HL-60 (cell line): ENCODE results near the gene OAS2.

ENCODE experiments used
- DNase-seq, 2 experiments: peaks; one replicate each; pipeline ENCODE4 v3.0.0-alpha.2; 2010 to 2020; ENCODE audit warnings: low read depth in 1 of 2, low spot score in 1 of 2
- H3K27ac ChIP-seq: fragments of 250-450 bp; sonication (Bioruptor Pico); replicated peaks from 2 replicates; pipeline ENCODE4 v1.5.1; 2020; ENCODE audit warnings: mild to moderate bottlenecking, moderate library complexity
- H3K27me3 ChIP-seq: fragments of 250-450 bp; sonication (Bioruptor Pico); 2 replicates; pipeline ENCODE4 v1.5.1; 2021; ENCODE audit warnings: mild to moderate bottlenecking, moderate library complexity; ENCODE audit not compliant: insufficient read depth, poor library complexity, severe bottlenecking
- H3K4me3 ChIP-seq: replicated peaks from 2 replicates; pipeline ENCODE4 v1.5.1; 2011; ENCODE audit warnings: mild to moderate bottlenecking, control low read depth, low read length; ENCODE audit not compliant: insufficient read depth
- GABPA ChIP-seq: IDR thresholded peaks from 2 replicates; pipeline ENCODE4 v1.6.1; 2012; ENCODE audit warnings: low read depth
- POLR2AphosphoS5 ChIP-seq: IDR thresholded peaks from 2 replicates; pipeline ENCODE4 v1.6.1; 2012; ENCODE audit warnings: low read depth
- SPI1 ChIP-seq: IDR thresholded peaks from 2 replicates; pipeline ENCODE4 v1.6.1; 2012; ENCODE audit warnings: low read depth, mild to moderate bottlenecking, borderline replicate concordance
- long read RNA-seq: library from polyadenylated mRNA; unstranded; transcript quantifications from one replicate; pipeline ENCODE4 v2.0.0, GENCODE V29; 2020
- TF ChIP-seq, protein P1 (sequence below): IDR thresholded peaks from one replicate; pipeline ENCODE4 v1.5.1; 2011; ENCODE audit warnings: low read length, control low read depth, inconsistent platforms; ENCODE audit not compliant: insufficient read depth
- TF ChIP-seq, protein P2 (sequence below): IDR thresholded peaks from 2 replicates; pipeline ENCODE4 v1.6.1; 2012; ENCODE audit warnings: low read depth; ENCODE audit not compliant: insufficient replicate concordance

OAS2 gene, protein sequence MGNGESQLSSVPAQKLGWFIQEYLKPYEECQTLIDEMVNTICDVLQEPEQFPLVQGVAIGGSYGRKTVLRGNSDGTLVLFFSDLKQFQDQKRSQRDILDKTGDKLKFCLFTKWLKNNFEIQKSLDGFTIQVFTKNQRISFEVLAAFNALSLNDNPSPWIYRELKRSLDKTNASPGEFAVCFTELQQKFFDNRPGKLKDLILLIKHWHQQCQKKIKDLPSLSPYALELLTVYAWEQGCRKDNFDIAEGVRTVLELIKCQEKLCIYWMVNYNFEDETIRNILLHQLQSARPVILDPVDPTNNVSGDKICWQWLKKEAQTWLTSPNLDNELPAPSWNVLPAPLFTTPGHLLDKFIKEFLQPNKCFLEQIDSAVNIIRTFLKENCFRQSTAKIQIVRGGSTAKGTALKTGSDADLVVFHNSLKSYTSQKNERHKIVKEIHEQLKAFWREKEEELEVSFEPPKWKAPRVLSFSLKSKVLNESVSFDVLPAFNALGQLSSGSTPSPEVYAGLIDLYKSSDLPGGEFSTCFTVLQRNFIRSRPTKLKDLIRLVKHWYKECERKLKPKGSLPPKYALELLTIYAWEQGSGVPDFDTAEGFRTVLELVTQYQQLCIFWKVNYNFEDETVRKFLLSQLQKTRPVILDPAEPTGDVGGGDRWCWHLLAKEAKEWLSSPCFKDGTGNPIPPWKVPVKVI
- long read RNA-seq = 0 reads

GRCh38 chr12:112978163-112979040, at the start of gene OAS2:
OAS2 (plus strand) TSS chr12:112978519; CDS start chr12:112978609, 90 bp downstream.
- TF ChIP-seq, protein P1, sequence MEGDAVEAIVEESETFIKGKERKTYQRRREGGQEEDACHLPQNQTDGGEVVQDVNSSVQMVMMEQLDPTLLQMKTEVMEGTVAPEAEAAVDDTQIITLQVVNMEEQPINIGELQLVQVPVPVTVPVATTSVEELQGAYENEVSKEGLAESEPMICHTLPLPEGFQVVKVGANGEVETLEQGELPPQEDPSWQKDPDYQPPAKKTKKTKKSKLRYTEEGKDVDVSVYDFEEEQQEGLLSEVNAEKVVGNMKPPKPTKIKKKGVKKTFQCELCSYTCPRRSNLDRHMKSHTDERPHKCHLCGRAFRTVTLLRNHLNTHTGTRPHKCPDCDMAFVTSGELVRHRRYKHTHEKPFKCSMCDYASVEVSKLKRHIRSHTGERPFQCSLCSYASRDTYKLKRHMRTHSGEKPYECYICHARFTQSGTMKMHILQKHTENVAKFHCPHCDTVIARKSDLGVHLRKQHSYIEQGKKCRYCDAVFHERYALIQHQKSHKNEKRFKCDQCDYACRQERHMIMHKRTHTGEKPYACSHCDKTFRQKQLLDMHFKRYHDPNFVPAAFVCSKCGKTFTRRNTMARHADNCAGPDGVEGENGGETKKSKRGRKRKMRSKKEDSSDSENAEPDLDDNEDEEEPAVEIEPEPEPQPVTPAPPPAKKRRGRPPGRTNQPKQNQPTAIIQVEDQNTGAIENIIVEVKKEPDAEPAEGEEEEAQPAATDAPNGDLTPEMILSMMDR = no peak
- TF ChIP-seq GABPA (no peak), POLR2AphosphoS5 (no peak), SPI1 (no peak)
- TF ChIP-seq, protein P2, sequence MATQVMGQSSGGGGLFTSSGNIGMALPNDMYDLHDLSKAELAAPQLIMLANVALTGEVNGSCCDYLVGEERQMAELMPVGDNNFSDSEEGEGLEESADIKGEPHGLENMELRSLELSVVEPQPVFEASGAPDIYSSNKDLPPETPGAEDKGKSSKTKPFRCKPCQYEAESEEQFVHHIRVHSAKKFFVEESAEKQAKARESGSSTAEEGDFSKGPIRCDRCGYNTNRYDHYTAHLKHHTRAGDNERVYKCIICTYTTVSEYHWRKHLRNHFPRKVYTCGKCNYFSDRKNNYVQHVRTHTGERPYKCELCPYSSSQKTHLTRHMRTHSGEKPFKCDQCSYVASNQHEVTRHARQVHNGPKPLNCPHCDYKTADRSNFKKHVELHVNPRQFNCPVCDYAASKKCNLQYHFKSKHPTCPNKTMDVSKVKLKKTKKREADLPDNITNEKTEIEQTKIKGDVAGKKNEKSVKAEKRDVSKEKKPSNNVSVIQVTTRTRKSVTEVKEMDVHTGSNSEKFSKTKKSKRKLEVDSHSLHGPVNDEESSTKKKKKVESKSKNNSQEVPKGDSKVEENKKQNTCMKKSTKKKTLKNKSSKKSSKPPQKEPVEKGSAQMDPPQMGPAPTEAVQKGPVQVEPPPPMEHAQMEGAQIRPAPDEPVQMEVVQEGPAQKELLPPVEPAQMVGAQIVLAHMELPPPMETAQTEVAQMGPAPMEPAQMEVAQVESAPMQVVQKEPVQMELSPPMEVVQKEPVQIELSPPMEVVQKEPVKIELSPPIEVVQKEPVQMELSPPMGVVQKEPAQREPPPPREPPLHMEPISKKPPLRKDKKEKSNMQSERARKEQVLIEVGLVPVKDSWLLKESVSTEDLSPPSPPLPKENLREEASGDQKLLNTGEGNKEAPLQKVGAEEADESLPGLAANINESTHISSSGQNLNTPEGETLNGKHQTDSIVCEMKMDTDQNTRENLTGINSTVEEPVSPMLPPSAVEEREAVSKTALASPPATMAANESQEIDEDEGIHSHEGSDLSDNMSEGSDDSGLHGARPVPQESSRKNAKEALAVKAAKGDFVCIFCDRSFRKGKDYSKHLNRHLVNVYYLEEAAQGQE = no peak
- H3K27me3 ChIP-seq = no peaks in the 10 kb centered on the region
- no peak within 1 kb of the TSS for H3K4me3 ChIP-seq
- no peak for DNase-seq
- H3K27ac ChIP-seq = no peak within 1 kb of the TSS

GRCh38 chr12:112928978-112929377, 49.3 kb upstream of the OAS2 start:
- TF ChIP-seq SPI1 (no peak), POLR2AphosphoS5 (no peak), GABPA (no peak)
- TF ChIP-seq, protein P2 = no peak
- TF ChIP-seq, protein P1 = no peak
- Histone ChIP-seq H3K27ac (no peak overlapping the region), H3K27me3 (peaks cover 5% of the 10 kb centered on the region), H3K4me3 (no peak overlapping the region)
- DNase-seq = no peak

DNA sequence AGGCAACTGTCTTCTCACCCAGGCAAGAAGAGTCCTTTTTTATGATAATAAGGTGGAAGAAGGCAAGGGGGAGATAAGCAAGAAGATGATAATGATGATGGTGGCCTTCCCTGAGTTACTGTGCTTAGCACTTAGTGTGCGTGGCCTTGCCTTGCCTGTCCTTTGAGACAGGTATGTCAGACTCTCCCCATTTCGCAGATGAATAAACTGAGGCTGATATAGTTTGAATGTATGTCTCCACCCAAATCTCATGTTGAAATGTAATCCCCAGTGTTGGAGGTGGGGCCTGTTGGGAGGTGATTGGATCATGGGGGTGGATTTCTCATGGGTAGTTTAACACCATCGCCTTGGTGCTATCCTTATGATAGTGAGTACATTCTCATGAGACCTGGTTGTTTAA, 48.6 kb upstream of the OAS2 start:
- no peak overlapping the region for H3K27ac ChIP-seq
- TF ChIP-seq GABPA (no peak), POLR2AphosphoS5 (no peak), SPI1 (no peak)
- TF ChIP-seq, protein P2 = no peak
- TF ChIP-seq, protein P1 = no peak
- H3K4me3 ChIP-seq = no peak overlapping the region
- no peak for DNase-seq
- H3K27me3 ChIP-seq = peaks cover 5% of the 10 kb centered on the region
